Chondrocyte (in vitro differentiated cells): ENCODE measurements around the gene STK32B. TPM values are rescaled to one million over a fixed set of nuclear protein-coding genes. Genes with fewer than 3 reads are reported as not detected.
A peak's percentile ranks its signal among the peaks of the same experiment; 100 is the strongest.

Source experiments
- DNase-seq: peaks from one replicate; pipeline ENCODE4 v3.0.0; 2021; ENCODE audit warnings: mixed read lengths, low spot score
- H3K27ac Mint-ChIP-seq: one replicate; pipeline ENCODE4 v1.8.0; 2021; ENCODE audit warnings: mild to moderate bottlenecking, moderate library complexity, mixed read lengths; ENCODE audit not compliant: unreplicated experiment
- H3K27me3 Mint-ChIP-seq: 2 replicates; pipeline ENCODE4 v1.8.0; 2021; ENCODE audit warnings: low read depth, mixed read lengths
- H3K36me3 Mint-ChIP-seq: 2 replicates; pipeline ENCODE4 v1.8.0; 2021; ENCODE audit warnings: low read depth, mixed read lengths
- H3K4me1 Mint-ChIP-seq: 2 replicates; pipeline ENCODE4 v1.8.0; 2021; ENCODE audit warnings: low read depth, mild to moderate bottlenecking, mixed read lengths
- H3K4me3 Mint-ChIP-seq: one replicate; pipeline ENCODE4 v1.8.0; 2021; ENCODE audit warnings: mild to moderate bottlenecking, moderate library complexity, mixed read lengths; ENCODE audit not compliant: unreplicated experiment
- H3K9me3 Mint-ChIP-seq: 2 replicates; pipeline ENCODE4 v1.8.0; 2021; ENCODE audit warnings: low read depth, mixed read lengths
- total RNA-seq: library from RNA; stranded (reverse); gene quantifications from 3 replicates; pipeline ENCODE4 v1.2.1, GENCODE V29; 2021
- TF ChIP-seq, protein P1 (sequence below): fragments of 200-600 bp; sonication (generic); IDR thresholded peaks from 2 replicates; pipeline ENCODE4 v1.5.0; 2021; ENCODE audit warnings: antibody characterized with exemption, mild to moderate bottlenecking, moderate library complexity

The STK32B gene
- total RNA-seq, 1 donor from 2014 or later = 14.2 TPM

GRCh38 chr4:5158825-5159224 lies 107.5 kb downstream of the STK32B start:
- Mint-ChIP-seq H3K27me3 (no peaks in the 10 kb centered on the region), H3K4me1 (peaks cover 14% of the 10 kb centered on the region), H3K36me3 (no peaks in the 10 kb centered on the region), H3K27ac (no peak overlapping the region), H3K4me3 (no peak overlapping the region), H3K9me3 (no peaks in the 10 kb centered on the region)
- DNase-seq = no peak
- TF ChIP-seq, protein P1, sequence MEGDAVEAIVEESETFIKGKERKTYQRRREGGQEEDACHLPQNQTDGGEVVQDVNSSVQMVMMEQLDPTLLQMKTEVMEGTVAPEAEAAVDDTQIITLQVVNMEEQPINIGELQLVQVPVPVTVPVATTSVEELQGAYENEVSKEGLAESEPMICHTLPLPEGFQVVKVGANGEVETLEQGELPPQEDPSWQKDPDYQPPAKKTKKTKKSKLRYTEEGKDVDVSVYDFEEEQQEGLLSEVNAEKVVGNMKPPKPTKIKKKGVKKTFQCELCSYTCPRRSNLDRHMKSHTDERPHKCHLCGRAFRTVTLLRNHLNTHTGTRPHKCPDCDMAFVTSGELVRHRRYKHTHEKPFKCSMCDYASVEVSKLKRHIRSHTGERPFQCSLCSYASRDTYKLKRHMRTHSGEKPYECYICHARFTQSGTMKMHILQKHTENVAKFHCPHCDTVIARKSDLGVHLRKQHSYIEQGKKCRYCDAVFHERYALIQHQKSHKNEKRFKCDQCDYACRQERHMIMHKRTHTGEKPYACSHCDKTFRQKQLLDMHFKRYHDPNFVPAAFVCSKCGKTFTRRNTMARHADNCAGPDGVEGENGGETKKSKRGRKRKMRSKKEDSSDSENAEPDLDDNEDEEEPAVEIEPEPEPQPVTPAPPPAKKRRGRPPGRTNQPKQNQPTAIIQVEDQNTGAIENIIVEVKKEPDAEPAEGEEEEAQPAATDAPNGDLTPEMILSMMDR = no peak

DNA sequence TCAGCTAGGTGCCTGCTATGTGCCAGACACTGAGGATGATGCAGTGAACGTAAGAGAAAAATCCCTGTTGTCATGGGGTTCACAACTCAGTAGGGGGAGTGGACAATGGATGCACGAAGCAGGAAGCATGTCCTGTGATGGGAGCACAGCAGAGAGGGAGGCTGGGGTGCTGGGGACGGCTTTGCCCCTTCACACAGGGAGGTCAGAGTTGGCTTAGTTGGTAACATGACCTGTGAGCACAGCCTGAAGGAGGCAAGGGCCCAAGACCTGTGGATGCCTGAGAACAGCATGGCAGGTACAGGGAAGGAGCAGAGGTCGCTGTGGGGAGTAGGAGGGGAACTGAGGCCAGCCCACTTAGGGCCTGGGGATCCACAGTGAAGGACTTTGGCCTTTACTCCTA lies 109.4 kb downstream of the STK32B start:
- TF ChIP-seq, protein P1 = no peak
- H3K4me3 Mint-ChIP-seq = no peak overlapping the region
- H3K27me3 Mint-ChIP-seq = no peaks in the 10 kb centered on the region
- no peaks in the 10 kb centered on the region for H3K36me3 Mint-ChIP-seq
- no peak overlapping the region for H3K27ac Mint-ChIP-seq
- peaks cover 26% of the 10 kb centered on the region for H3K4me1 Mint-ChIP-seq
- no peak for DNase-seq
- no peaks in the 10 kb centered on the region for H3K9me3 Mint-ChIP-seq

- Mint-ChIP-seq H3K27ac (no peak overlapping the region), H3K4me1 (peaks cover 39% of the 10 kb centered on the region), H3K27me3 (no peaks in the 10 kb centered on the region), H3K4me3 (no peak overlapping the region), H3K36me3 (no peaks in the 10 kb centered on the region), H3K9me3 (no peaks in the 10 kb centered on the region)
- DNase-seq = no peak
- TF ChIP-seq, protein P1 = no peak
Measured at GRCh38 chr4:5162909-5163508, 111.7 kb downstream of the STK32B start.

DNA sequence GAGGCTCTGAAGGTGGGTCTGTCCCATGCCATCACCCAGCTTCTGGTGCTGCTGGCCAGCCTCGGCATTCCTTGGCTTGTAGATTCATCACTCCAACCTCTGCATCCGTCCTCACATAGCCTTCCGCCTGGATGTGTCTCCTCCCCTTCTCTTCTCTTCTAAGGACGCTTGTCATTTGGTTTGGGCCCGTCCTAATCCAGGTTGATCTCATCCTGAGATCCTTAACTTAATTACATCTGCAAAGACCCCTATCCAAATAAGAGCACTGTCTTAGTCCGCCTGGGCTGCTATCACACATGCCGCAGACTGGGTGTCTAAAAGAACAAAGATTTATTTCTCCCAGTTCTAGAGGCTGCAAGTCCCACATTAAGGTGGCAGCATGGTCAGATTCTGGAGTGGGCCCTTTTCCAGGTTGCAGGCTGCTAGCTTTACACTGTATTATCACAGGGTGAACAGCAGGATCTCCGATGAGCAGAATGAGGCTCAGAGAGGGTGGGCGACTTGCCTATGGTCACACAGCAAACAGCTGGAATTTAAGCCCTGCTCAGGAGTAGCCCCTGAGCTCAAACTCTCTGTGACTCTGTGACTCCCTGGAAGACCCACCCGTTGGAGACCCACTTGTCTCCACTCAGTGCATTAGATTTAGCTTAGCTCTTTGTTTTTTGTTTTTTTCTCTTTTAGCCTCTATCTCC lies 113.1 kb downstream of the STK32B start:
- Mint-ChIP-seq H3K27ac (peak overlapping the region; percentile 92), H3K36me3 (peaks cover 1% of the 10 kb centered on the region), H3K4me3 (no peak overlapping the region), H3K4me1 (peaks cover 32% of the 10 kb centered on the region), H3K27me3 (no peaks in the 10 kb centered on the region), H3K9me3 (no peaks in the 10 kb centered on the region)
- no peak for DNase-seq
- TF ChIP-seq, protein P1 = no peak

DNA sequence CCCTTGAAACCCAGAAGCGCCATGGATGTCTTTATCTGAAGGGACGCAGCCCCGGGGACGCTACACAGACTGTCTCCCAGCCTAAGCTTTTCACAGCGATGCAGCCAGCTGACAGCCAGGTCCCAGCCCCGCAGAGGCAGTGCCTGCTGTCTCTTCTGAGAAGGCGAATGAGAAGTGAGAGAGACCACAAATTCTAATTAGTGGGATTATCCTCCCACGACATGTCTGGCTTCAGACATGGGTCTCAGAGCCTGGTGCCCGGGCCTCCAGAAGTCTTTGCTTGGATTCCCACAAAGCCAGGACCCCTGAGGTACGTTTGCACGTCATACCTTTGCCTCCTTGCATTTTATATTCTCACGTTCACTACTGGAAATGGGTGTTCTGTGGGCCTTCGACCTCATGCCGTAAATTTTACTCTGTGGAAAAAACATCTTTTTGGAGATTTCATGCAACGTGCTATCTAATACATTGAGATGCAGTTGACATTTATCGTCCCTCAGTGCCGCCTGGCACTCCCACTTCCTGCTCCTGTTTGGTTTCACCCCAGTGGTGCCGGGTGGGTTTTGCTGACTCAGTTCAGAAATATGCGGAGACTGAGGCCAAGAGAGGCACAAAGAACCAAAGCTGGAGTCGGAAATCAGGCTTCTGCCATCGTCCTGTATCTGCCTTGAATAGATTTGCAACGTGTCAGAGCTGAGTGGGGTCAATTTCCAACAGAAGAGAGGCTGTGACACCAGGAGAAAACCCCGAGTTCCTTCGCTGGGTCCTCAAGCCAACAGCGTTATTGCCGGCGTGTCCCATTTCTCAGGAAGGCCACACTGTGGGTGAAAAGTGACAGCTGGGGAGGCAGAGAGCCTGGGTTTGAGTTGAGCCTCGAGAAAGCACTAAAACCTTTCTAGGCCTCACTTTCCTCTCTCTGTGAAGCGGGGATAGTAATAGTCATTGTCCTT lies 114.4 kb downstream of the STK32B start:
- H3K4me3 Mint-ChIP-seq = peak overlapping the region; percentile 59
- H3K4me1 Mint-ChIP-seq = peaks cover 32% of the 10 kb centered on the region
- peaks cover 1% of the 10 kb centered on the region for H3K36me3 Mint-ChIP-seq
- no peaks in the 10 kb centered on the region for H3K27me3 Mint-ChIP-seq
- H3K9me3 Mint-ChIP-seq = no peaks in the 10 kb centered on the region
- peak overlapping the region; percentile 92 for H3K27ac Mint-ChIP-seq
- TF ChIP-seq, protein P1 = no peak
- no peak for DNase-seq
